Measurements from ENCODE around the gene C2orf69.

Gene C2orf69

GRCh38 chr2:199916980-199917379, 5.9 kb downstream of the C2orf69 start:
- DNase-seq: no peak

DNA sequence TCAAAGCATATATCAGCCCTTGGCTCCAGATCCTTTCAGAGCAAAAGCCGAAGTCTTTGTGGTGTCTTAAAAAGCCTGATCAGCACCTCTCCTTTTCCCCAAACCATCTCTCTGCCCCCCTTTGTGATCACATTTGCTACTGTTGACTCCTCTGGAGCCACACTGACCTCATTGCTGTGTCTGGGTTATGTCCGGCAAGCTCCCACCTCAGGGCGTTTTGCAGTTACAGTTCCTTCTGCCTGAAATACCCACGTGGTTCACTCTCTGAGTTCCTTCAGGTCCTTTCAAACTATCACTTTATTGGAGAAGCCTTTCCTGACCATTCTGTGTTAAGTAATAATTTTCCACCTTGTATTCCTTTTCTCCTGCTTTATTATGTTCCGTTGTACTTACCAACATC, 11.8 kb downstream of the C2orf69 start:
- DNase-seq: no peak

- DNase-seq: no peak
Observed at GRCh38 chr2:199923924-199924323, 12.8 kb downstream of the C2orf69 start.

DNA sequence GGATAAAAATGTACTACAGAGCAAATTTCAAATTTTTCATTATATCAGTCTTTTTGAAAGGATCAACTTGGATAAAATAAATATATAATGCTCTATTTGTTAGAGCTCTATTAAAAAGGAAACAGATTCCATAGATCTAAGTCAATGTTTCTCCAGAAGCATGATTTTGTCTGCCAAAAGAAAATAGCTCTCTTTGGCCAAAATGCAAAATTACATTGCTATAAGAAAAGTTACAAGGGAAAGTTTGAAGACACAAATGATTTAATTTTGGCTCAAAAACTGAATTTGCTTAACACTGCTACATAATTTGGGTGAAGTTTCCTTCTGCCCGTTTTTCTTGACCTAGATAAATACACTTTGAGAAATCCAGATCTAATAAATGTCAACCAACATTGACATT, 15.7 kb downstream of the C2orf69 start:
- DNase-seq: no peak

- no peak for DNase-seq
Observed at GRCh38 chr2:199928226-199928625, 17.1 kb downstream of the C2orf69 start.

GRCh38 chr2:199928626-199929025, 17.5 kb downstream of the C2orf69 start:
- DNase-seq: no peak

- no peak for DNase-seq
Observed at GRCh38 chr2:199929262-199929661, 18.2 kb downstream of the C2orf69 start.

DNA sequence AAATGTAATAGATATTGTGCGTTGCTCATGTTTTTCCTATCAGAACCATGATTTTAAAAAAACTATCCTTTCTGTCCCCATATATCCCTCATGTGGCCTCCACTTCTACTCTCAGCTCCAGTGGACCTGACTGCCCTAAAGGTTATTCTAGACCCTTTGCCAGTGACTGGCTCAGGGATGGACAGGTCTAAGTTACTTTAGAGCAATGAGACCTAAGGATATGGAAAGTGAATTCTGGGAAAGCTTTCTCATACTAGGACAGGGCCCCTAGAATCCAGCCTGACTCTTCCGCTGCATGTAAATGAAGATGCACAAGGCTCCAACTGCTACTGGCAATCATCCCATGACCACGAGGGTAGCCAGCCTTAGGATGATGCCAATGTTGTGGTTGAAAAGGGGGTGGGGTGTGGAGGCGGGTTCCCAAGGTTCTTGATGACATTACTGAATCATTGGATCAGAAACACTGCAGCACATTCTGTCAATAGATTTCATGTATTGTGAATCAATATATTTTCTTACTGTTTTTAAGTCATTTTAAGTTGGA, 21.3 kb downstream of the C2orf69 start:
- no peak for DNase-seq

GRCh38 chr2:199933466-199933865, 22.4 kb downstream of the C2orf69 start:
- DNase-seq: no peak

- no peak for DNase-seq
Observed at GRCh38 chr2:199936554-199936953, 25.5 kb downstream of the C2orf69 start.

GRCh38 chr2:199940373-199940772, 29.3 kb downstream of the C2orf69 start:
- DNase-seq: no peak

GRCh38 chr2:199943373-199943772, 32.3 kb downstream of the C2orf69 start:
- DNase-seq: no peak

GRCh38 chr2:199946196-199946595, 35.1 kb downstream of the C2orf69 start:
- no peak for DNase-seq

GRCh38 chr2:199946836-199947235, 35.7 kb downstream of the C2orf69 start:
- DNase-seq: no peak

- no peak for DNase-seq
Observed at GRCh38 chr2:199950396-199950795, 39.3 kb downstream of the C2orf69 start.

- DNase-seq: no peak
Observed at GRCh38 chr2:199951023-199951422, 39.9 kb downstream of the C2orf69 start.

- DNase-seq: peak; percentile 78
Observed at GRCh38 chr2:199955007-199955338, 43.9 kb downstream of the C2orf69 start.

- peak; percentile 87 for DNase-seq
Observed at GRCh38 chr2:199955339-199956061, 44.4 kb downstream of the C2orf69 start, which contains the start of the genes MAIP1 and TYW5. Gene MAIP1, plus strand, starts transcription at chr2:199955582. Its CDS starts 217 bp downstream, at chr2:199955799. Gene TYW5, minus strand, starts transcription at chr2:199955491. Its CDS starts 21 bp downstream, at chr2:199955470.

DNA sequence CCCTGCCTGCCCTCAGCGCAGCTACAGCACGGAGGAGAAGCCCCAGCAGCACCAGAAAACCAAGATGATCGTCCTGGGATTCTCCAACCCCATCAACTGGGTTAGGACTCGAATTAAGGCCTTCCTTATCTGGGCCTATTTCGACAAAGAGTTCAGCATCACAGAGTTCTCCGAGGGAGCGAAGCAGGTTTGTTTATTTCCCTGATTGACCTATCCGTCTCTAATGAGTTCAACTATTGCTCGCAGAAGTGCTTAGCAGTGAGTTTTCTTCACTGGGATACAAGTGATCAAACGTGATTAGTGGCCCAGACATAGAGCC, 44.9 kb downstream of the C2orf69 start:
- peak; percentile 40 for DNase-seq

GRCh38 chr2:199958014-199958413, 46.9 kb downstream of the C2orf69 start:
- no peak for DNase-seq

GRCh38 chr2:199962203-199962602, 51.1 kb downstream of the C2orf69 start:
- DNase-seq: no peak

- DNase-seq: no peak
Observed at GRCh38 chr2:199966405-199966804, 55.3 kb downstream of the C2orf69 start.

DNA sequence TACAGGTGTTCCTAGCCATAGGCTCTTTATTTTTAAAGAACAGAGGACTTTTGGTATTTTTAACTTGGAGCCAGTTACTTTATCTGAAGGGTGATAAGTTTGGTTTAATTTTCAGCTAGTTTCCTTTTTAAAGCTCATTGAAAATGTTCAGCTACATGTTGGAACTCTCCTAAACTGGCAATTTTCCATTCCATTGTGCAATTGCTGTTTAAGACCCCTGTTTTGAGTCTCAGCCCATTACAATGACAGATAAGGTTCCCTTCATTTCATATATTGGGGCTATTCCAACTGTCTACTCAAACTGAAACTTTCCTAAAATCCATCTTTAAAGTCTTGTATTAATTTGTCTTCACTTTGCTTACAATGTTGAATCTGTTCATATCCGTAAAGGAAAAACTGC, 55.9 kb downstream of the C2orf69 start:
- no peak for DNase-seq

DNA sequence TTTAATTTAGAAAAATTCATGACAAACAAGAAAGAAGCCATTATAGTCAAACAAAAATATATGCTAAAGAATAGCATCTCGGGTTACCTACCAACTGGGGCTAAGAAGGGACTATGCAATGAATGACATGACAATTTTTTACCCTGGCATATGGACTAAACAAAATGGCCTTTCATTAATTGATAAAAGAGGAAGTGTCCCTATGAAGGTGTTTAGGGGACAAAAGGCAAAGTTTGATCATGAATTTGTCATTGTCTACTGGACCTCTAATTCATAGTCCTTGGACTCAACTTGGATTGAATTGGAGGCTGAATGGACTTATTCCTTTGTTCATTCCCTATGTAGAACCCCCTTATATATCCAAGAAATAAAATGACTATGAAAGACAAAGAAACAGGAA, 57.0 kb downstream of the C2orf69 start:
- DNase-seq: no peak

DNA sequence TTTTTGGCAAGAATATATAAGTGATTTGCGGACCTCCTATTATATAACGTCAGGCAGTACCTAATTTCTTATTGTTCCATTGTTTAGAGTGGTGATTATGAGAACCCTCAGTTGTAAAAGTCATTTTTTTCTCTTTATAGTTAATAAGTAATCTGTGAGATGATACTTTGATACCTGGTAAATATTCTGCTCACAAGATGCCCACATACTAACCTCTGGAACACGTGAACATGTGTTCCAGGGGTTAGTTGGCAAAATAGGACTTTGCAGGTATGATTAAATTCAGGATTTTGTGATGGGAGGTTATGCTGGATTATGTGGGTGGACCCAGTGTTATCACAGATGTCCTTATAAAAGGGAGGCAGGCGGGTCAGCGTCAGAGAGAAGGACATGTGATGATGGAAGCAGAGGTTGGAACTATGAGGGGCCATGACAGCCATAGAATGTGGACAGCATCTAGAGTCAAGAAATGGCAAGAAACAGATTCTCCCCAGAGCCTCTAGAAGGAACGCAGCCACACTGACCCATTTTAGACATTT, 61.1 kb downstream of the C2orf69 start:
- DNase-seq: no peak

Data from NCI-H345 (cell line).